HCEC 1CT (cell line): Measurements from ENCODE around the gene RASA4B.

Source experiments
- DNase-seq: peaks from one replicate; pipeline ENCODE4 v3.0.0-alpha.2; 2017

Gene RASA4B

GRCh38 chr7:102451371-102452054 lies 66.1 kb downstream of the RASA4B start:
- DNase-seq: no peak

DNA sequence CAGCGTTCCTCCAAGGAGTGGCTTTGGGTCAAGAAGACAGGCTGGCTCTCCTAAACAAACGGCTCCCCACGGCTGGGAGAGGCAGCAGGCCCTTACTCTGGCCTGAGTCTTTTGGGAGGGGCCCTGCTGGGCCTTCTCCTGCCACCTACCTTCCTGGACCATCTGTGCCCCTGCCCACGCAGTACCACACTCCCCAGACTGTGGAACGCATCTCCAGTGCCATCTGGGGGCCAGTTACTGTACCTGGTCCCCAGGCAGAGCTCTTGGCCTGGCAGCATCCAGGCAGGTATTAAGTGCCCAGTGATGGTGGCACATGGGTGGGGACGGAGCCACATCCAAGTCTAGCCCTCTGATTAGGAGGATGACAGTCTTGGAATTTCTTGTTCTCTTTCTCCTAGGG lies 67.3 kb downstream of the RASA4B start:
- DNase-seq: no peak

GRCh38 chr7:102449136-102449535 lies 68.4 kb downstream of the RASA4B start:
- DNase-seq: no peak

GRCh38 chr7:102447311-102447710 lies 70.3 kb downstream of the RASA4B start:
- no peak for DNase-seq

DNA sequence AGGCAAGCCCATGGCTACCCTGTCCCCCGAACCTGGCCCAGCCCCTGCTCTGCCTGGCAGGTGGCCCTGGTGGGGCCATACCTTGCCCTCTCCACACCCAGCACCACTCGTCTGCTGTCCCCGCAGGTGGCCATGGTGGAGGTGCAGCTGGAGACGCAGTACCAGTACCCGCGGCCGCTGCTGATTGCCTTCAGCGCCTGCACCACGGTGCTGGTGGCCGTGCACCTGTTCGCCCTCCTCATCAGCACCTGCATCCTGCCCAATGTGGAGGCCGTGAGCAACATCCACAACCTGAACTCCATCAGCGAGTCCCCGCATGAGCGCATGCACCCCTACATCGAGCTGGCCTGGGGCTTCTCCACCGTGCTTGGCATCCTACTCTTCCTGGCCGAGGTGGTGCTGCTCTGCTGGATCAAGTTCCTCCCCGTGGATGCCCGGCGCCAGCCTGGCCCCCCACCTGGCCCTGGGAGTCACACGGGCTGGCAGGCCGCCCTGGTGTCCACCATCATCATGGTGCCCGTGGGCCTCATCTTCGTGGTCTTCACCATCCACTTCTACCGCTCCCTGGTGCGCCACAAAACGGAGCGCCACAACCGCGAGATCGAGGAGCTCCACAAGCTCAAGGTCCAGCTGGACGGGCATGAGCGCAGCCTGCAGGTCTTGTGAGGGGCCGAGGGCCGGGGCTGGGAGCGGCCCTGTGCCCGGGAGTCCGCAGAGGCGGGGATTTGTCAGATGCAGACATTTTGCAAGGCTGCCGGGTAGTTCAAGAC lies 71.0 kb downstream of the RASA4B start:
- no peak for DNase-seq

DNA sequence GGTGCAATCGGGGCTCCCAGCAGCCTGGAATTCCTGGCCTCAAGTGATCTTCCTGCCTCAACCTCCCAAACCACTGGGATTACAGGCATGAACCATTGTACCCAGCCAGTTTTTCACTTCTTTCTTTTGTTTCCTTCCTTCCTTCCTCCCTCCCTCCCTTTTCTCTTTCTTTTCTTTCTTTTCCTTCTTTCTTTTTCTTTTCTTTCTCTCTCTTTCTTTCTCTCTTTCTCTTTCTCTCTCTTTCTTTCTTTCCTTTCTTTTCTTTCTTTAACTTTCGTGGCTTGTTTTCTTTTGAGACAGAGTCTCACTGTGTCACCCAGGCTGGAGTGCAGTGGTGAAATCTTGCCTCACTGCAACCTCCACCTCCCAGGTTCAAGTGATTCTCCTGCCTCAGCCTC lies 71.9 kb downstream of the RASA4B start:
- DNase-seq: no peak

DNA sequence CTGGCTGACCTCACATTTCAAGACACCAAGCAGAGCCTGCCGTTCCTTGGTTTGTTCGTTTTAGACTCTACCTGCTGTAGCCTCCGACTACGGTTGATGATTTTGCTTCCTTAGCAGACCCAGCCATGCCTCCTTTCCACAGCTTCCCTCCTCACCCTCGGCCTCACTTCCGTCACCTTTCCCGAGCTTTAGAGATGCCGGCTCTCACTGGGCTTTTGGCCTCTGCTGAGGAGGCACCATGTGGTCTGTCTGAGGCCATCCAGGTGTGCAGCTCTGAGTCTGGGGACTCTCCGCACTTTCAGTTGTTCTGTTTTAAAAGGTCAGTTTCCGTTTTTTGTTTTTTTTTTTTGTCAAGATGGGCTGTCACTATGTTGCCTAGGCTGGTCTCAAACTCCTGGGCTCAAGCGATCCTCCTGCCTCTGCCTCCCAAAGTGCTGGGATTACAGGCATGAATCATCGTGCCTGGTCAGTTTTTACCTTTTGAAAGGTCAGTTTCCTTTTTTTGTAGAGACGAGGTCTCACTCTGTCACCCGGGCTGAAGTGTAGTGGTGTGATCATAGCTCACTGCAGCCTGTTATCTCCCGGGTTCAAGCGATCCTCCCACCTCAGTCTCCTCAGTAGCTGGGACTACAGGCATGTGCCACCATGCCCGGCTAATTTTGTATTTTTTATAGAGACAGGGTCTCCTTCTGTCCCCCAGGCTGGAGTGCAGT lies 72.5 kb downstream of the RASA4B start:
- DNase-seq: no peak

DNA sequence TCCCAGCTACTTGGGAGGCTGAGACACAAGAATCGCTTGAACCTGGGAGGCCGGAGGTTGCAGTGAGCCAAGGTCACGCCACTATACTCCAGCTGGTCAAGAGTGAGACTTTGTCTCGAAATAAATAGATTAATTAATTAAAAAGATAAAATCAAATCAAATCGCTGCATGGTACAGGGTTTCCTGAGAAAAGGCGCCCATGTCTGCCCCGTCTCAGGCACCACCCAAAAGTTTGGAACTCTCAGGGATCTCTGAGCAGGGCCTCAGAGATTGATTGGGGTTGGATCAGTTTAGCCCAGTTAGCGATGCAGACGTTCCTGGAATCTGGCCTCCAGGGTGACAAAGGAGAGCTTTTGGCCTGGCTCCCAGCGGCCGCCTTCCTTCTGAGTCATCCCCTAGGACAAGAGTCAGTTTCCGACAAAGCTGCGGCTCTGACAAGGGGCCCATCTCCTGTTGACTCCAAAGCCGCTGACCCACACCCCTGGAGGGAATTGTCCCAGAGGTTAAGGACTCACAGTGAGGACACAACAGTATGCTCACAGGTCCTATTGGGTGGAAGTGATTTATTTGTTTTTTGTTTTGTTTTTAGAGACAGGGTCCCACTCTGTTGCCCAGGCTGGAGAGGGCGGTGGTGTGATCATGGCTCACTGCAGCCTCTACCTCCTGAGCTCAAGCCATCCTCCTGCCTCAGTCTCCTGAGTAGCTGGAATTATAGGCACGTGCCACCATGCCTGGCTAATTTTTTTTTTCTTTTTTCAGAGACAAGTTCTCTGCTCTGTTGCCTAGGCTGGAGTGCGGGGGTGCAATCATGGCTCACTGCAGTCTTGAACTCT lies 77.4 kb downstream of the RASA4B start:
- DNase-seq: peak; percentile 70

GRCh38 chr7:102436118-102436517 lies 81.5 kb downstream of the RASA4B start:
- no peak for DNase-seq

- DNase-seq: no peak
Measured at GRCh38 chr7:102434039-102434486, 83.5 kb downstream of the RASA4B start.

- peak; percentile 56 for DNase-seq
Measured at GRCh38 chr7:102433219-102434038, 84.1 kb downstream of the RASA4B start, which contains the start of gene ORAI2. Gene ORAI2, plus strand, starts transcription at chr7:102433575. Its CDS starts 5,382 bp downstream, at chr7:102438957.
